Measurements from ENCODE around the gene DAND5.
A peak's percentile ranks its signal among the peaks of the same experiment; 100 is the strongest.
"Not testable (repeated sequence)": the region's sequence is repeated elsewhere in the genome, so short reads cannot be mapped to it uniquely, and the experiment has no call there.

DAND5 gene

GRCh38 chr19:12946092-12946721 lies 23.2 kb upstream of the DAND5 start:
- Histone ChIP-seq H3K4me1 (ENCODE audit: control insufficient read depth, insufficient read depth, low read length, poor library complexity, severe bottlenecking) (peaks cover 11% of the 10 kb centered on the region), H3K9me3 (ENCODE audit: control insufficient read depth, low read length) (no peaks in the 10 kb centered on the region), H3K27me3 (replicated peaks; ENCODE audit: control insufficient read depth, insufficient read depth, low read length, poor library complexity, severe bottlenecking) (no peaks in the 10 kb centered on the region), H3K27ac (ENCODE audit: insufficient read depth, low read length, poor library complexity, severe bottlenecking) (peak overlapping the region; percentile 83), H3K4me3 (ENCODE audit: insufficient read depth, low read depth, low read length, poor library complexity, severe bottlenecking) (peak overlapping the region; percentile 73), H3K36me3 (ENCODE audit: control insufficient read depth, insufficient read depth, low read length) (peaks cover 65% of the 10 kb centered on the region)
- DNase-seq: peak; percentile 12 to 41 (median 26)

GRCh38 chr19:12946731-12947496 lies 22.5 kb upstream of the DAND5 start:
- DNase-seq: no peak
- H3K36me3 ChIP-seq (ENCODE audit: control insufficient read depth, insufficient read depth, low read length): peaks cover 62% of the 10 kb centered on the region
- no peaks in the 10 kb centered on the region for H3K9me3 ChIP-seq (ENCODE audit: control insufficient read depth, low read length)
- H3K27me3 ChIP-seq (replicated peaks; ENCODE audit: control insufficient read depth, insufficient read depth, low read length, poor library complexity, severe bottlenecking): no peaks in the 10 kb centered on the region
- peak overlapping the region; percentile 83 for H3K27ac ChIP-seq (ENCODE audit: insufficient read depth, low read length, poor library complexity, severe bottlenecking)
- peaks cover 11% of the 10 kb centered on the region for H3K4me1 ChIP-seq (ENCODE audit: control insufficient read depth, insufficient read depth, low read length, poor library complexity, severe bottlenecking)
- peak overlapping the region; percentile 73 for H3K4me3 ChIP-seq (ENCODE audit: insufficient read depth, low read depth, low read length, poor library complexity, severe bottlenecking)

GRCh38 chr19:12947702-12948611 lies 21.4 kb upstream of the DAND5 start:
- Histone ChIP-seq H3K27ac (ENCODE audit: insufficient read depth, low read length, poor library complexity, severe bottlenecking) (no peak overlapping the region), H3K27me3 (replicated peaks; ENCODE audit: control insufficient read depth, insufficient read depth, low read length, poor library complexity, severe bottlenecking) (no peaks in the 10 kb centered on the region), H3K4me1 (ENCODE audit: control insufficient read depth, insufficient read depth, low read length, poor library complexity, severe bottlenecking) (peaks cover 11% of the 10 kb centered on the region), H3K9me3 (ENCODE audit: control insufficient read depth, low read length) (no peaks in the 10 kb centered on the region), H3K36me3 (ENCODE audit: control insufficient read depth, insufficient read depth, low read length) (peaks cover 61% of the 10 kb centered on the region), H3K4me3 (ENCODE audit: insufficient read depth, low read depth, low read length, poor library complexity, severe bottlenecking) (no peak overlapping the region)
- no peak for DNase-seq

DNA sequence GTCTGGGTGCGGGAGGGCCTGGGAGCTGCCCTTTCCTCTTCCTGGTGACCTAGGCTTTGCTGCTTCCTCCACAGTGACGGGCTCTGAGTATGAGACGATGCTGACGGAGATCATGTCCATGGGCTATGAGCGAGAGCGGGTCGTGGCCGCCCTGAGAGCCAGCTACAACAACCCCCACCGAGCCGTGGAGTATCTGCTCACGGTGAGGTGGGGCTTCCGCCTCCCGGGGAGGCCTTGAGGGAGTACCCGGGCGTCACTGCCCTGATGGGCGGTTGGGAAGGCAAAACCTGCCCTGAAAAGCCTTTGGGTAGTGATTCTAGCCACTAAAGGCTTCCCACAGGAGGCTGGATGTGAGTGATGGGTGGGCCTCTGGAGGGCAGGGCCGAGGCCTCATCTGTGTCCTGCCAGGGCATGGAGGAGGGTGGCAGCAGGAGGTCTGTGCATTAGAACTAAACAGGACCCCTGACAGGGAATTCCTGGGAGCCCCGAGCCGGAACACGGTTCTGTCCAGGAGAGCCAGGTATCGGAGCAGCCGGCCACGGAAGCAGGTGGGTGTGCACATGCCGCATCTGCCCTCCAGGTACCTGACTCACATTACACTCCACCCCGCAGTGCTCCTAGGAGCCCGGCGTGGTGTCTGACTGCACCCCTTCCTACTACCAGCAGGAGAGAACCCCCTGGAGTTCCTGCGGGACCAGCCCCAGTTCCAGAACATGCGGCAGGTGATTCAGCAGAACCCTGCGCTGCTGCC lies 20.6 kb upstream of the DAND5 start:
- H3K27me3 ChIP-seq (replicated peaks; ENCODE audit: control insufficient read depth, insufficient read depth, low read length, poor library complexity, severe bottlenecking): no peaks in the 10 kb centered on the region
- H3K4me3 ChIP-seq (ENCODE audit: insufficient read depth, low read depth, low read length, poor library complexity, severe bottlenecking): no peak overlapping the region
- no peak for DNase-seq
- H3K4me1 ChIP-seq (ENCODE audit: control insufficient read depth, insufficient read depth, low read length, poor library complexity, severe bottlenecking): peaks cover 6% of the 10 kb centered on the region
- no peaks in the 10 kb centered on the region for H3K9me3 ChIP-seq (ENCODE audit: control insufficient read depth, low read length)
- H3K27ac ChIP-seq (ENCODE audit: insufficient read depth, low read length, poor library complexity, severe bottlenecking): no peak overlapping the region
- peaks cover 61% of the 10 kb centered on the region for H3K36me3 ChIP-seq (ENCODE audit: control insufficient read depth, insufficient read depth, low read length)

- H3K27me3 ChIP-seq (replicated peaks; ENCODE audit: control insufficient read depth, insufficient read depth, low read length, poor library complexity, severe bottlenecking): no peaks in the 10 kb centered on the region
- H3K4me3 ChIP-seq (ENCODE audit: insufficient read depth, low read depth, low read length, poor library complexity, severe bottlenecking): no peak overlapping the region
- DNase-seq: no peak
- no peaks in the 10 kb centered on the region for H3K9me3 ChIP-seq (ENCODE audit: control insufficient read depth, low read length)
- H3K27ac ChIP-seq (ENCODE audit: insufficient read depth, low read length, poor library complexity, severe bottlenecking): no peak overlapping the region
- peaks cover 57% of the 10 kb centered on the region for H3K36me3 ChIP-seq (ENCODE audit: control insufficient read depth, insufficient read depth, low read length)
- peaks cover 6% of the 10 kb centered on the region for H3K4me1 ChIP-seq (ENCODE audit: control insufficient read depth, insufficient read depth, low read length, poor library complexity, severe bottlenecking)
These were observed 19.8 kb upstream of the DAND5 start for GRCh38 chr19:12949363-12950283.

GRCh38 chr19:12952050-12952449 lies 17.3 kb upstream of the DAND5 start:
- H3K27me3 ChIP-seq (replicated peaks; ENCODE audit: control insufficient read depth, insufficient read depth, low read length, poor library complexity, severe bottlenecking); H3K4me1 ChIP-seq (ENCODE audit: control insufficient read depth, insufficient read depth, low read length, poor library complexity, severe bottlenecking); H3K27ac ChIP-seq (ENCODE audit: insufficient read depth, low read length, poor library complexity, severe bottlenecking); H3K9me3 ChIP-seq (ENCODE audit: control insufficient read depth, low read length); H3K4me3 ChIP-seq (ENCODE audit: insufficient read depth, low read depth, low read length, poor library complexity, severe bottlenecking); DNase-seq: not testable (repeated sequence)
- peaks cover 57% of the 10 kb centered on the region for H3K36me3 ChIP-seq (ENCODE audit: control insufficient read depth, insufficient read depth, low read length)

DNA sequence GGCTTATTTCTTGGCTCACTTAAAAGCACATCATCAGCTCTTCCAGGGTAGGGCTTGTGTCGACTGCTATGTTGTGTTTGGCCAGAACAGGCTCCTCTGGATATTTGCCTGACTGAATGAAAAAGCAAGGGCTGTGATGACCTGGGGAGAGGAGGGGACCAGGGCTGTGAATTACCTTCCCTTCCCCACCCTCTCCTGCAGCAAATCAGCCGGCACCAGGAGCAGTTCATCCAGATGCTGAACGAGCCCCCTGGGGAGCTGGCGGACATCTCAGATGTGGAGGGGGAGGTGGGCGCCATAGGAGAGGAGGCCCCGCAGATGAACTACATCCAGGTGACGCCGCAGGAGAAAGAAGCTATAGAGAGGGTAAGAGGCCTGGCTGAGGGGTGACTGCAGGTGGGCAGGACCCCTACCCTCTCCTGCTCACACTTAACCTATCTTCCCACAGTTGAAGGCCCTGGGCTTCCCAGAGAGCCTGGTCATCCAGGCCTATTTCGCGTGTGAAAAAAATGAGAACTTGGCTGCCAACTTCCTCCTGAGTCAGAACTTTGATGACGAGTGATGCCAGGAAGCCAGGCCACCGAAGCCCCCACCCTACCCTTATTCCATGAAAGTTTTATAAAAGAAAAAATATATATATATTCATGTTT lies 16.8 kb upstream of the DAND5 start:
- Histone ChIP-seq H3K4me3 (ENCODE audit: insufficient read depth, low read depth, low read length, poor library complexity, severe bottlenecking) (no peak overlapping the region), H3K27ac (ENCODE audit: insufficient read depth, low read length, poor library complexity, severe bottlenecking) (no peak overlapping the region), H3K9me3 (ENCODE audit: control insufficient read depth, low read length) (no peaks in the 10 kb centered on the region), H3K36me3 (ENCODE audit: control insufficient read depth, insufficient read depth, low read length) (peaks cover 57% of the 10 kb centered on the region), H3K27me3 (replicated peaks; ENCODE audit: control insufficient read depth, insufficient read depth, low read length, poor library complexity, severe bottlenecking) (no peaks in the 10 kb centered on the region), H3K4me1 (ENCODE audit: control insufficient read depth, insufficient read depth, low read length, poor library complexity, severe bottlenecking) (peaks cover 7% of the 10 kb centered on the region)
- no peak for DNase-seq

- peaks cover 50% of the 10 kb centered on the region for H3K36me3 ChIP-seq (ENCODE audit: control insufficient read depth, insufficient read depth, low read length)
These were observed 16.1 kb upstream of the DAND5 start for GRCh38 chr19:12953138-12953798.

More at GRCh38 chr19:12953138-12953798, 16.1 kb upstream of the DAND5 start:
- Histone ChIP-seq H3K9me3 (ENCODE audit: control insufficient read depth, low read length) (no peaks in the 10 kb centered on the region), H3K27ac (ENCODE audit: insufficient read depth, low read length, poor library complexity, severe bottlenecking) (no peak overlapping the region), H3K4me1 (ENCODE audit: control insufficient read depth, insufficient read depth, low read length, poor library complexity, severe bottlenecking) (peaks cover 7% of the 10 kb centered on the region), H3K4me3 (ENCODE audit: insufficient read depth, low read depth, low read length, poor library complexity, severe bottlenecking) (no peak overlapping the region), H3K27me3 (replicated peaks; ENCODE audit: control insufficient read depth, insufficient read depth, low read length, poor library complexity, severe bottlenecking) (no peaks in the 10 kb centered on the region)
- DNase-seq: no peak
